ENCODE measurements around the gene G3BP1. TPM values are rescaled to one million over a fixed set of nuclear protein-coding genes. Genes with fewer than 3 reads are reported as not detected.

Gene G3BP1
- total RNA-seq, 1 donor from 2014 or later, result 213 TPM

DNA sequence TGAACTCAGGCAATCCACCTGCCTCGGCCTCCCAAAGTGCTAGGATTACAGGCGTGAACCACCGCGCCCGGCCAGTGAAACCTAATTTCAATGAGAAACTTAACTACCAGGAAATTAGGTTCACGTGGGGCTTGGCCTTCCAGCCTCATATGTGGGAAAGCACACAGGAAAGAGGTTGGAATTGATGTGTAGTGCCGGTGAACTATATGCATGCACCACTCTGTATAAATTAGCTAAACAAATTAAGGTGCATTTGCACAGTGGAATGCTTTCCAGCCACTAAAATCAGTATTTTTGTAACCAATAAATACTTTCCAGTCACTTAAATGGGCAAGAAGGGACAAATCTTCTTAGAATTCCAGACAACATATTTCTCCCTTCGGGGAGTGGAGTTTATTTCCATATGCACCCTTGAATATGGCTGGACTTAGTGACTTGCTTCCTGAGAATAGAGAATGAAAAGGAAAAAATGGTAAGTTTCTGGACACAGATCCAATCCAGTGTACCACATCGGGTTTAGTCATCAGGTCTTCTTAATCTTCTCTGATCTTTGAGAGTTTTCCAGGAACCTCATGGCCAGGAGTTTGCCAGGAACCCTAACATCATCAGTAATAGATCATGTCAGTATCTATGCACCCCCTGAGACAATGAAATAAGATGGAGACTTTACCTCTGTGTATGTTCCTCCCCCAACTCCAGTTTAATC, 38.2 kb upstream of the G3BP1 start:
- Mint-ChIP-seq H3K27me3 (ENCODE audit: unreplicated experiment) (peaks cover 4% of the 10 kb centered on the region), H3K36me3 (ENCODE audit: low read depth, unreplicated experiment) (peaks cover 4% of the 10 kb centered on the region), H3K4me1 (ENCODE audit: unreplicated experiment) (no peaks in the 10 kb centered on the region), H3K27ac (ENCODE audit: unreplicated experiment) (no peak overlapping the region), H3K9me3 (ENCODE audit: unreplicated experiment) (peaks cover 7% of the 10 kb centered on the region), H3K4me3 (ENCODE audit: unreplicated experiment) (no peak overlapping the region)
- TF ChIP-seq CTCF (IDR thresholded peaks at IDR 0.05; ENCODE audit: unreplicated experiment), result no peak
- no peak for DNase-seq (ENCODE audit: low spot score)

DNA sequence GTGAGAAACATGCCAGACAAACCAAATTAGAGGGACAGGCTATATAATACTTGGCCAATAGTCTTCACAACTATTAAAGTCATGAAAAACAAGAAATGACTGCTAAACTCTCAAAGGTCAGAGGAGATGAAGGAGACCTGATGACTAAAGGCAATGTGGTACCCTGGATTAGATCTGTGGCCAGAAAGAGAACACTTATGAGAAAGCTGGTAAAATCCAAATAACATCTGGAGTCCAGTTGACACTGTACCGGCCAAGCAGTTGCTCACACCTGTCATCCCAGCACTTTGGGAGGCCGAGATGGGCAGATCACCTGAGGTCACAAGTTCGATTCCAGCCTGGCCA, 37.7 kb upstream of the G3BP1 start:
- H3K27ac Mint-ChIP-seq (ENCODE audit: unreplicated experiment), result no peak overlapping the region
- DNase-seq (ENCODE audit: low spot score), result no peak
- H3K4me1 Mint-ChIP-seq (ENCODE audit: unreplicated experiment), result no peaks in the 10 kb centered on the region
- H3K27me3 Mint-ChIP-seq (ENCODE audit: unreplicated experiment), result peaks cover 4% of the 10 kb centered on the region
- no peak overlapping the region for H3K4me3 Mint-ChIP-seq (ENCODE audit: unreplicated experiment)
- peaks cover 4% of the 10 kb centered on the region for H3K36me3 Mint-ChIP-seq (ENCODE audit: low read depth, unreplicated experiment)
- TF ChIP-seq CTCF (IDR thresholded peaks at IDR 0.05; ENCODE audit: unreplicated experiment), result no peak
- peaks cover 7% of the 10 kb centered on the region for H3K9me3 Mint-ChIP-seq (ENCODE audit: unreplicated experiment)

DNA sequence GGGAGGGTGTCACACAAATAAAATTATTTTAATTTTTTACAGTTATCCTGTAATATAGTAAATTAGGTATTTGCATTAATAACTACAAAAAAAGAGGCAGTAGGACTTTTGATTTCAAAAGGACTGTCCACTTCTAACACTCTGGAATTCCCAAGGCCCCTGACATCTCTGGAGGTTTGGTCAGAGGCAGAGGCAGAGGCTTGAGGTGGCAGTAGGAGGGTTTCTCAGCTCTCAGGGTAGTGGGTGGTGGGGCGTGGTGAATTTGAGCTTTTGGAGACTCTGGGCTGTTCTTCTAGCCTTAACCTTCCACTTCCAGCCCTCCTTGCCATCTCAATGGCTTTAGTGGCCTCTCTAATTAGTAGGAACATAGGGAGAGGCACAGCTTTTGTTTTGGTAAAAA, 36.1 kb upstream of the G3BP1 start:
- Mint-ChIP-seq H3K27ac (ENCODE audit: unreplicated experiment) (no peak overlapping the region), H3K4me3 (ENCODE audit: unreplicated experiment) (no peak overlapping the region), H3K4me1 (ENCODE audit: unreplicated experiment) (peaks cover 7% of the 10 kb centered on the region), H3K36me3 (ENCODE audit: low read depth, unreplicated experiment) (no peaks in the 10 kb centered on the region), H3K9me3 (ENCODE audit: unreplicated experiment) (no peaks in the 10 kb centered on the region), H3K27me3 (ENCODE audit: unreplicated experiment) (peaks cover 4% of the 10 kb centered on the region)
- no peak for TF ChIP-seq CTCF (IDR thresholded peaks at IDR 0.05; ENCODE audit: unreplicated experiment)
- no peak for DNase-seq (ENCODE audit: low spot score)

DNA sequence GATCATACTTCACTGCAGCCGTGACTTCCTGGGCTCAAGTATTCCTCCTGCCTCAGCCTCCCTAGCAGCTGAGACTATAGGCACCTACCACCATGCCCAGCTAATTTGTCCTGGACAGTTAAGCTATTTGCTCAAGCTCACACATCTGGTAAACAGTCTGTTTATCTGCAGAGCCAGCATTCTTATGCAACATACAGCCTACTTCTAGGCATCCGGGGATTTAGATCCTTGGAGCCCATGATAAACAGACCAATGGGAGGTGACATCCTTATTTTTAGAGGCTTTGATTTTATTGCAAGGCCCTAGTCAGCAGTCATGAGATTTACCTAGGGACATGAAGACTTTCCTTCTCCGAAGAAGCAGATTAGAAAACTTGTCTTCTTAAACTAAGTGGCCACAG, 34.3 kb upstream of the G3BP1 start:
- no peak for DNase-seq (ENCODE audit: low spot score)
- TF ChIP-seq CTCF (IDR thresholded peaks at IDR 0.05; ENCODE audit: unreplicated experiment), result no peak
- peaks cover 10% of the 10 kb centered on the region for H3K4me1 Mint-ChIP-seq (ENCODE audit: unreplicated experiment)
- H3K36me3 Mint-ChIP-seq (ENCODE audit: low read depth, unreplicated experiment), result peaks cover 1% of the 10 kb centered on the region
- H3K9me3 Mint-ChIP-seq (ENCODE audit: unreplicated experiment), result no peaks in the 10 kb centered on the region
- peaks cover 4% of the 10 kb centered on the region for H3K27me3 Mint-ChIP-seq (ENCODE audit: unreplicated experiment)
- H3K4me3 Mint-ChIP-seq (ENCODE audit: unreplicated experiment), result no peak overlapping the region
- H3K27ac Mint-ChIP-seq (ENCODE audit: unreplicated experiment), result no peak overlapping the region

DNA sequence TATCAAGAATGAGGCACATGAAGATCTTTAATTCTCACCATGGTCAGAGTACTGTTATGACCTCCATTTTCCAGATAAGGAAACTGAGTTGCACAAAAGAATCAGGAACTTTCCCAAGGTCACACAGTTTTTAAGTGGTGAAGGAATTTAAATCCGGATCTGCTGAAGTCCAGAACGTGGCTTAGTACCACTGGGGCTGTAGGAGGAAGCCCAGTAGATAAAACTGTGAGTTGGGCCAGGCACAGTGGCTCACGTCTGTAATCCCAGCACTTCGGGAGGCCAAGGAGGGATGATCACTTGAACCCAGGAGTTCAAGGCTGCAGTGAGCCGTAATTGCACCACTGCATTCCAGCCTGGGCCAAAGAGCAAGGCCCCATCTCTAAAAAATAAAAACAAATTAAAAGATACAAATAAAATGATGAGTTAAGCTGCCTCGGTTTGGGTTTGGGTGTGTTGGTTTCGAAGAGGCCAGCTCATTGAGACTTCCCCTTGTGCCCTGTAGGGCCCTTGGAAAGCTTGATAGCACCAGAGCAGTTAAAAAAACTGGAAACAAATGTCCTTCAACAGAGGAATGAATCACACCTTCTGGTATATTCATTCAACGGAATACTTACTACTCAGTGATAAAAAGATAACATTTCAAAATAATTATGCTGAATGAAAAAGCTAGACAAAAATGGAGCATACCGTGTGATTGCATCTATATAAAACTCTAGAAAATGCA, 33.5 kb upstream of the G3BP1 start:
- no peak for TF ChIP-seq CTCF (IDR thresholded peaks at IDR 0.05; ENCODE audit: unreplicated experiment)
- Mint-ChIP-seq H3K9me3 (ENCODE audit: unreplicated experiment) (no peaks in the 10 kb centered on the region), H3K4me1 (ENCODE audit: unreplicated experiment) (peaks cover 10% of the 10 kb centered on the region), H3K36me3 (ENCODE audit: low read depth, unreplicated experiment) (peaks cover 6% of the 10 kb centered on the region), H3K4me3 (ENCODE audit: unreplicated experiment) (no peak overlapping the region), H3K27ac (ENCODE audit: unreplicated experiment) (no peak overlapping the region), H3K27me3 (ENCODE audit: unreplicated experiment) (peaks cover 4% of the 10 kb centered on the region)
- DNase-seq (ENCODE audit: low spot score), result no peak
